ENCODE data around the gene TSC22D1.
A peak's percentile ranks its signal among the peaks of the same experiment; 100 is the strongest.
"Not testable (repeated sequence)": the region's sequence is repeated elsewhere in the genome, so short reads cannot be mapped to it uniquely, and the experiment has no call there.

TSC22D1 gene

GRCh38 chr13:44465318-44465717, 110.8 kb downstream of the TSC22D1 start:
- no peaks in the 10 kb centered on the region for H3K36me3 ChIP-seq (ENCODE audit: low read depth)
- no peaks in the 10 kb centered on the region for H3K27me3 ChIP-seq (ENCODE audit: insufficient read depth, poor library complexity, severe bottlenecking)
- H3K4me3 ChIP-seq (ENCODE audit: severe bottlenecking) = no peak overlapping the region
- TF ChIP-seq, protein P1, sequence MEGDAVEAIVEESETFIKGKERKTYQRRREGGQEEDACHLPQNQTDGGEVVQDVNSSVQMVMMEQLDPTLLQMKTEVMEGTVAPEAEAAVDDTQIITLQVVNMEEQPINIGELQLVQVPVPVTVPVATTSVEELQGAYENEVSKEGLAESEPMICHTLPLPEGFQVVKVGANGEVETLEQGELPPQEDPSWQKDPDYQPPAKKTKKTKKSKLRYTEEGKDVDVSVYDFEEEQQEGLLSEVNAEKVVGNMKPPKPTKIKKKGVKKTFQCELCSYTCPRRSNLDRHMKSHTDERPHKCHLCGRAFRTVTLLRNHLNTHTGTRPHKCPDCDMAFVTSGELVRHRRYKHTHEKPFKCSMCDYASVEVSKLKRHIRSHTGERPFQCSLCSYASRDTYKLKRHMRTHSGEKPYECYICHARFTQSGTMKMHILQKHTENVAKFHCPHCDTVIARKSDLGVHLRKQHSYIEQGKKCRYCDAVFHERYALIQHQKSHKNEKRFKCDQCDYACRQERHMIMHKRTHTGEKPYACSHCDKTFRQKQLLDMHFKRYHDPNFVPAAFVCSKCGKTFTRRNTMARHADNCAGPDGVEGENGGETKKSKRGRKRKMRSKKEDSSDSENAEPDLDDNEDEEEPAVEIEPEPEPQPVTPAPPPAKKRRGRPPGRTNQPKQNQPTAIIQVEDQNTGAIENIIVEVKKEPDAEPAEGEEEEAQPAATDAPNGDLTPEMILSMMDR (IDR thresholded peaks at IDR 0.05; ENCODE audit: poor library complexity, severe bottlenecking) = no peak
- DNase-seq (ENCODE audit: low spot score) (no peak), ATAC-seq (ENCODE audit: low read depth) (peak; percentile 55; the same call in 1 of the 3 replicates)
- no peaks in the 10 kb centered on the region for H3K9me3 ChIP-seq (ENCODE audit: severe bottlenecking)
- H3K27ac ChIP-seq (ENCODE audit: poor library complexity, severe bottlenecking) = no peak overlapping the region
- H3K4me1 ChIP-seq (ENCODE audit: insufficient read depth, poor library complexity, severe bottlenecking) = no peaks in the 10 kb centered on the region

GRCh38 chr13:44464471-44464870, 111.7 kb downstream of the TSC22D1 start:
- TF ChIP-seq, protein P1 (IDR thresholded peaks at IDR 0.05; ENCODE audit: poor library complexity, severe bottlenecking) = no peak
- DNase-seq (ENCODE audit: low spot score) (no peak), ATAC-seq (ENCODE audit: low read depth) (no peak)
- Histone ChIP-seq H3K27me3 (ENCODE audit: insufficient read depth, poor library complexity, severe bottlenecking) (no peaks in the 10 kb centered on the region), H3K36me3 (ENCODE audit: low read depth) (no peaks in the 10 kb centered on the region), H3K27ac (ENCODE audit: poor library complexity, severe bottlenecking) (no peak overlapping the region), H3K4me1 (ENCODE audit: insufficient read depth, poor library complexity, severe bottlenecking) (no peaks in the 10 kb centered on the region), H3K4me3 (ENCODE audit: severe bottlenecking) (no peak overlapping the region), H3K9me3 (ENCODE audit: severe bottlenecking) (no peaks in the 10 kb centered on the region)

GRCh38 chr13:44463759-44464158, 112.4 kb downstream of the TSC22D1 start:
- Histone ChIP-seq H3K27me3 (ENCODE audit: insufficient read depth, poor library complexity, severe bottlenecking) (no peaks in the 10 kb centered on the region), H3K36me3 (ENCODE audit: low read depth) (no peaks in the 10 kb centered on the region), H3K4me1 (ENCODE audit: insufficient read depth, poor library complexity, severe bottlenecking) (no peaks in the 10 kb centered on the region), H3K27ac (ENCODE audit: poor library complexity, severe bottlenecking) (no peak overlapping the region), H3K9me3 (ENCODE audit: severe bottlenecking) (no peaks in the 10 kb centered on the region), H3K4me3 (ENCODE audit: severe bottlenecking) (no peak overlapping the region)
- ATAC-seq (ENCODE audit: low read depth) (no peak), DNase-seq (ENCODE audit: low spot score) (no peak)
- TF ChIP-seq, protein P1 (IDR thresholded peaks at IDR 0.05; ENCODE audit: poor library complexity, severe bottlenecking) = no peak

- TF ChIP-seq, protein P1 (IDR thresholded peaks at IDR 0.05; ENCODE audit: poor library complexity, severe bottlenecking) = no peak
- H3K27me3 ChIP-seq (ENCODE audit: insufficient read depth, poor library complexity, severe bottlenecking) = no peaks in the 10 kb centered on the region
- H3K27ac ChIP-seq (ENCODE audit: poor library complexity, severe bottlenecking) = no peak overlapping the region
- ATAC-seq (ENCODE audit: low read depth) (no peak), DNase-seq (ENCODE audit: low spot score) (no peak)
- H3K4me3 ChIP-seq (ENCODE audit: severe bottlenecking) = no peak overlapping the region
- no peaks in the 10 kb centered on the region for H3K36me3 ChIP-seq (ENCODE audit: low read depth)
- H3K4me1 ChIP-seq (ENCODE audit: insufficient read depth, poor library complexity, severe bottlenecking) = no peaks in the 10 kb centered on the region
- H3K9me3 ChIP-seq (ENCODE audit: severe bottlenecking) = no peaks in the 10 kb centered on the region
Measured at GRCh38 chr13:44459674-44460073, 116.5 kb downstream of the TSC22D1 start.

DNA sequence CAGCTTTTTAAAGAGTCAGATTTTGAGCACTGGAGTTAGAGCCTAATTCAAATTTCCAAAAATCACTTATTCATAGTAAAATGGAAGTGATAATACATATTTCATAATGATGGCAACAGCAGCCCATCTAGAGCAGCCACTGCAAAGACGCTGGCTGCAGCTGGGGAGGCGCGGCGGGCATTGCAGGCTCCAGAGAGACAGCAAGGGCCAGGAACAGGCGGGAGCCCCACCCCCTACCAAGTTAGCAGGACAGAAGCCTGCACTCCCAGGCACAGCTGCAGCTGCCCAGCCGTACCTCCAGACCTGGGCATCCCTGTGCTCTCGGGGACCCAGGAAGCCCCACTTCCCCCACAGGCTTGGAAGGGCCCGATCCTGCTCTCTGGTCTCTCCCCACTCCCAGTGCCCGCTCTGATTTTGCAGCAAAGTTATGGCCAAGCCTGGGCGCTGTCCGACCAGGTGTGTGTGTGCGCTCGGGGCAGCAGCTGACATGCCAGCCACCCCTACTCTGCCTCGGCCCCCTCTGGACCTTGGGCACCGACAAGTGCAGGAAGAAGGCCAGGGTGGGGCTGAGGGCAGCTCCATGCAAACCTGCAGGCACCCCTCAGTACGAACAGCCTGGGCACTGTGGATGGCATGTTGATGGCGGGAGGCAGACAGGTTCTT, 117.7 kb downstream of the TSC22D1 start:
- Histone ChIP-seq H3K9me3 (ENCODE audit: severe bottlenecking) (no peaks in the 10 kb centered on the region), H3K27me3 (ENCODE audit: insufficient read depth, poor library complexity, severe bottlenecking) (no peaks in the 10 kb centered on the region), H3K4me3 (ENCODE audit: severe bottlenecking) (no peak overlapping the region), H3K27ac (ENCODE audit: poor library complexity, severe bottlenecking) (no peak overlapping the region), H3K4me1 (ENCODE audit: insufficient read depth, poor library complexity, severe bottlenecking) (no peaks in the 10 kb centered on the region), H3K36me3 (ENCODE audit: low read depth) (no peaks in the 10 kb centered on the region)
- no peak for ATAC-seq (ENCODE audit: low read depth)
- no peak for DNase-seq (ENCODE audit: low spot score)
- TF ChIP-seq, protein P1 (IDR thresholded peaks at IDR 0.05; ENCODE audit: poor library complexity, severe bottlenecking) = no peak

- not testable (repeated sequence) for H3K36me3 ChIP-seq (ENCODE audit: low read depth); H3K9me3 ChIP-seq (ENCODE audit: severe bottlenecking); DNase-seq (ENCODE audit: low spot score); H3K27ac ChIP-seq (ENCODE audit: poor library complexity, severe bottlenecking); H3K4me1 ChIP-seq (ENCODE audit: insufficient read depth, poor library complexity, severe bottlenecking); ATAC-seq (ENCODE audit: low read depth); H3K4me3 ChIP-seq (ENCODE audit: severe bottlenecking); H3K27me3 ChIP-seq (ENCODE audit: insufficient read depth, poor library complexity, severe bottlenecking)
Measured at GRCh38 chr13:44456212-44456611, 119.9 kb downstream of the TSC22D1 start.
